ENCODE measurements around the gene TMEM132A. TPM values are rescaled to one million over a fixed set of nuclear protein-coding genes. Genes with fewer than 3 reads are reported as not detected.
A peak's percentile ranks its signal among the peaks of the same experiment; 100 is the strongest.

The TMEM132A gene
- total and polyA plus RNA-seq, 10 of the 15 experiments (the other 5 are each of a cell fraction or from before 2014, with no cell fraction given): 0.16 to 25.0 (median 4.3) TPM

DNA sequence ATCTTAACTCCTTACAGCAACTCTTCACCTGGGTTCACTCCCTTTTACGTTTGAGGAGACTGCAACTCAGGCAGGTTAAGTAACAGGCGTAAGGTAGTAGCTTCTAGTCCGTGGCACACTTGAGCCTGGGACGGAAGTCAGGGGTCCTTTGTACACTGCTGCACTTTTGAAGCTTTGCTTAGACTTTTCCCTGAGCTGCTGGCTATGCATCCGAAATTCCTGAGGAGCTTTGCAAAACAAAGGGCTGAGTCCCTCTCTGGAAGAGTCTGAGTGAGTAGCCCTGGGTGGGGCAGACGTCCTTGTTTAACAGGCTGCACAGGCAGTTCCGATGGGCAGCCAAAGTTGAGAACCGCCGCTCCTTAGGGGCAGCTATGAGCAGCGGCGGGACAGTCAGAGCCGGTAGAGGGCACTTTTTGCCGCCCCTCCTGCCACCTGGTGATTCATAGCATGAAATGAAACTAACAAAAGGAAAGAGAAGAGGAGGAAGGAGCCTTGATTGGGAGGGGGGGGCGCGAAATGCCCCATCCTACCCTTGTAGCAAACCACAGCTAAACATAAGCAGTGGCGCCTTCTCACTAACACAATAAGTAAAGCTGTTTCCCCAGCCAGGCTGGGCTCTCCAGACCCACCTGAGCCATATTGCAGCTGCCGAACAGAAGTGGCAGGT lies 8.9 kb upstream of the TMEM132A start:
- Histone ChIP-seq H3K4me2 (ENCODE audit: control insufficient read depth, insufficient read depth) (peak overlapping the region; percentile 99), H3K27me3 (replicated peaks in 1 of 2; ENCODE audit: control insufficient read depth in 2 of 2, insufficient read depth in 2 of 2, low read length in 1 of 2) (no peaks in the 10 kb centered on the region), H3K4me3 (peak overlapping the region; percentile 82), H3K79me2 (ENCODE audit: control insufficient read depth, insufficient read depth, low read length) (peaks cover 38% of the 10 kb centered on the region), H3K9me3 (replicated peaks; ENCODE audit: control insufficient read depth, insufficient read depth, low read length) (no peaks in the 10 kb centered on the region), H3K4me1 (ENCODE audit: control insufficient read depth, insufficient read depth, low read length) (peaks cover 54% of the 10 kb centered on the region), H2AFZ (ENCODE audit: control insufficient read depth, low read depth, low read length) (peak overlapping the region; percentile 69), H3K27ac (ENCODE audit: control insufficient read depth, insufficient read depth) (peak overlapping the region; percentile 94), H3K36me3 (ENCODE audit: control insufficient read depth in 2 of 2, insufficient read depth in 2 of 2, low read length in 1 of 2) (peaks cover 1 to 10% of the 10 kb centered on the region in 2 experiments), H3K9ac (ENCODE audit: control insufficient read depth, insufficient read depth, low read length) (peak overlapping the region; percentile 85), H4K20me1 (ENCODE audit: control insufficient read depth, insufficient read depth) (no peaks in the 10 kb centered on the region)
- no TSS peak for BruUV-seq (replicated peaks)
- peak; percentile 70 for ATAC-seq
- peak; percentile 69 for DNase-seq (ENCODE audit: low read depth, low spot score)
- ChIA-PET POLR2A (interaction anchor here (0.6 to 3.2 kb wide), 14 partner anchors 8 to 1300 kb away, joined by 3 to 11 read pairs (median 3); partner anchors contain the start of gene OSBP), CTCF (interaction anchor here (0.8 to 4.5 kb wide), 32 partner anchors 9 to 272 kb away, joined by 3 to 46 read pairs (median 6); partner anchors contain the start of genes PRPF19 and TMEM132A), SMC1A (ENCODE audit: uncharacterized antibody, unreplicated experiment) (interaction anchor here (0.6 to 5.9 kb wide), 30 partner anchors 8 to 478 kb away, joined by 3 to 76 read pairs (median 4); partner anchors contain the start of genes CD6, PRPF19, SLC15A3 and TMEM132A), RAD21 (ENCODE audit: unreplicated experiment) (interaction anchor here (0.5 to 5.9 kb wide), 28 partner anchors 8 to 883 kb away, joined by 3 to 43 read pairs (median 6); partner anchors contain the start of genes PRPF19 and TMEM132A)
- FAIRE-seq: peak; percentile 35
- WGBS (ENCODE audit: insufficient coverage, insufficient replicate concordance, low lambda C conversion rate, missing lambda C conversion rate): 3% methylated on average over 17 of the region's 17 CpGs
- in situ Hi-C loops (cut with MboI) (no loop called here), intact Hi-C loops (cut with micrococcal nuclease; ENCODE audit: unreplicated experiment) (loop anchor here (2.0 kb wide), 2 partner anchors 37 to 145 kb away; partner anchors contain the start of gene SLC15A3)
- TF ChIP-seq NR2F1 (conservative IDR thresholded peaks at IDR 0.05) (peak; percentile 56), MXI1 (IDR thresholded peaks at IDR 0.05; ENCODE audit: low read depth, low read length) (peak; percentile 68), HDGF (IDR thresholded peaks at IDR 0.05) (peak; percentile 71; the same call in 1 of the 2 replicates), CBFB (IDR thresholded peaks at IDR 0.05; ENCODE audit: low read depth) (peak; percentile 68; the same call in 1 of the 2 replicates), ZBTB4 (CRISPR knock-in tag; IDR thresholded peaks at IDR 0.05) (no peak), BCL3 (IDR thresholded peaks at IDR 0.05; ENCODE audit: borderline replicate concordance, insufficient read depth, low read depth, low read length, poor library complexity, severe bottlenecking) (peak; percentile 35), IRF4 (IDR thresholded peaks at IDR 0.05; ENCODE audit: low read depth, low read length) (peak; percentile 88), JUND (IDR thresholded peaks at IDR 0.05; ENCODE audit: low read depth, low read length) (peak; percentile 94), KDM1A (IDR thresholded peaks at IDR 0.05; ENCODE audit: borderline replicate concordance) (no peak), HDAC6 (IDR thresholded peaks at IDR 0.05; ENCODE audit: unreplicated experiment) (no peak), MEF2B (IDR thresholded peaks at IDR 0.05; ENCODE audit: partially characterized antibody, poor library complexity, severe bottlenecking) (peak; percentile 48), ZNF622 (IDR thresholded peaks at IDR 0.05) (no peak), MAX (IDR thresholded peaks at IDR 0.05; ENCODE audit: low read depth, low read length) (peak; percentile 64), RB1 (IDR thresholded peaks at IDR 0.05; ENCODE audit: borderline replicate concordance) (peak; percentile 85; the same call in 1 of the 2 replicates), TCF12 (IDR thresholded peaks at IDR 0.05; ENCODE audit: low read depth, low read length) (0 out of 2 replicates have a peak, but pooled peaks have one; percentile 26), SMC3 (IDR thresholded peaks at IDR 0.05; ENCODE audit: borderline replicate concordance, low read length) (peak; percentile 48; the same call in 1 of the 2 replicates), ZNF217 (IDR thresholded peaks at IDR 0.05) (peak; percentile 85; the same call in 1 of the 2 replicates)
- TF ChIP-seq, protein P1, sequence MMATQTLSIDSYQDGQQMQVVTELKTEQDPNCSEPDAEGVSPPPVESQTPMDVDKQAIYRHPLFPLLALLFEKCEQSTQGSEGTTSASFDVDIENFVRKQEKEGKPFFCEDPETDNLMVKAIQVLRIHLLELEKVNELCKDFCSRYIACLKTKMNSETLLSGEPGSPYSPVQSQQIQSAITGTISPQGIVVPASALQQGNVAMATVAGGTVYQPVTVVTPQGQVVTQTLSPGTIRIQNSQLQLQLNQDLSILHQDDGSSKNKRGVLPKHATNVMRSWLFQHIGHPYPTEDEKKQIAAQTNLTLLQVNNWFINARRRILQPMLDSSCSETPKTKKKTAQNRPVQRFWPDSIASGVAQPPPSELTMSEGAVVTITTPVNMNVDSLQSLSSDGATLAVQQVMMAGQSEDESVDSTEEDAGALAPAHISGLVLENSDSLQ (IDR thresholded peaks at IDR 0.05): 0 out of 2 replicates have a peak, but pooled peaks have one; percentile 18
